Osteoblast (primary cell): Measurements from ENCODE around the gene GSTO1. TPM values are rescaled to one million over a fixed set of nuclear protein-coding genes. Genes with fewer than 3 reads are reported as not detected.
"Not testable (repeated sequence)": the region's sequence is repeated elsewhere in the genome, so short reads cannot be mapped to it uniquely, and the experiment has no call there.

Experiments
- DNase-seq: peaks from one replicate; pipeline ENCODE4 v3.0.0; 2011; ENCODE audit warnings: low spot score, mixed read lengths; ENCODE audit not compliant: insufficient read length; ENCODE audit errors: missing footprints
- H2AFZ ChIP-seq: 2 replicates; pipeline ENCODE4 v1.6.0; 2011; ENCODE audit warnings: mild to moderate bottlenecking, low read length
- H3K27ac ChIP-seq: 2 replicates; pipeline ENCODE4 v1.5.1; 2011; ENCODE audit warnings: mild to moderate bottlenecking, low read depth, low read length, moderate library complexity
- H3K27me3 ChIP-seq: 2 replicates; pipeline ENCODE4 v1.6.0; 2012; ENCODE audit warnings: mild to moderate bottlenecking, control low read depth, inconsistent platforms, low read length, moderate library complexity; ENCODE audit not compliant: insufficient read depth
- H3K36me3 ChIP-seq: 2 replicates; pipeline ENCODE4 v1.5.1; 2011; ENCODE audit warnings: mild to moderate bottlenecking, low read length, control low read depth, moderate library complexity; ENCODE audit not compliant: insufficient read depth
- H3K4me1 ChIP-seq: 2 replicates; pipeline ENCODE4 v1.5.1; 2011; ENCODE audit warnings: mild to moderate bottlenecking, low read length, control low read depth, moderate library complexity; ENCODE audit not compliant: insufficient read depth
- H3K4me2 ChIP-seq: 2 replicates; pipeline ENCODE4 v1.6.0; 2011; ENCODE audit warnings: mild to moderate bottlenecking, low read length; ENCODE audit not compliant: insufficient read depth
- H3K4me3 ChIP-seq: fragments of 200-600 bp; sonication (generic); 3 replicates; pipeline ENCODE4 v1.5.1; 2012; ENCODE audit warnings: mild to moderate bottlenecking, low read length, inconsistent platforms; ENCODE audit not compliant: insufficient read depth
- H3K79me2 ChIP-seq: 2 replicates; pipeline ENCODE4 v1.6.0; 2012; ENCODE audit warnings: mild to moderate bottlenecking, low read length, control low read depth, inconsistent platforms; ENCODE audit not compliant: insufficient read depth
- H3K9me3 ChIP-seq: 2 replicates; pipeline ENCODE4 v1.5.1; 2011; ENCODE audit warnings: low read depth, low read length, control low read depth
- H4K20me1 ChIP-seq: 2 replicates; pipeline ENCODE4 v1.6.0; 2012; ENCODE audit warnings: mild to moderate bottlenecking, low read length, control low read depth; ENCODE audit not compliant: insufficient read depth
- CTCF ChIP-seq: IDR thresholded peaks from 2 replicates; pipeline ENCODE4 v1.5.1; 2011; ENCODE audit warnings: mild to moderate bottlenecking, low read depth, low read length, moderate library complexity; ENCODE audit errors: extremely low read depth
- total RNA-seq: library from RNA; depleted of rRNA; stranded (reverse); fragments of >200 nt; gene quantifications from 2 replicates; pipeline ENCODE4 v1.2.3, GENCODE V29; 2012

The GSTO1 gene
- total RNA-seq, 1 donor: 149 TPM

GRCh38 chr10:104235801-104236200 is 18.9 kb upstream of the GSTO1 start:
- Histone ChIP-seq H3K4me2 (no peak overlapping the region), H3K4me3 (no peak overlapping the region), H2AFZ (no peak overlapping the region), H3K36me3 (no peaks in the 10 kb centered on the region), H3K79me2 (no peaks in the 10 kb centered on the region), H3K4me1 (peaks cover 3% of the 10 kb centered on the region), H3K27ac (no peak overlapping the region), H4K20me1 (no peaks in the 10 kb centered on the region), H3K9me3 (no peaks in the 10 kb centered on the region), H3K27me3 (peaks cover 19% of the 10 kb centered on the region)
- DNase-seq: no peak
- TF ChIP-seq CTCF: no peak

GRCh38 chr10:104240078-104240477 is 14.6 kb upstream of the GSTO1 start:
- H3K4me3 ChIP-seq: no peak overlapping the region
- no peak for TF ChIP-seq CTCF
- no peak overlapping the region for H2AFZ ChIP-seq
- H3K27me3 ChIP-seq: peaks cover 29% of the 10 kb centered on the region
- H4K20me1 ChIP-seq: no peaks in the 10 kb centered on the region
- H3K27ac ChIP-seq: no peak overlapping the region
- no peaks in the 10 kb centered on the region for H3K79me2 ChIP-seq
- no peaks in the 10 kb centered on the region for H3K36me3 ChIP-seq
- DNase-seq: no peak
- no peaks in the 10 kb centered on the region for H3K9me3 ChIP-seq
- H3K4me2 ChIP-seq: no peak overlapping the region
- no peaks in the 10 kb centered on the region for H3K4me1 ChIP-seq

- Histone ChIP-seq H3K4me2 (no peak overlapping the region), H3K27me3 (peaks cover 29% of the 10 kb centered on the region), H3K79me2 (no peaks in the 10 kb centered on the region), H2AFZ (no peak overlapping the region), H3K4me1 (no peaks in the 10 kb centered on the region), H3K36me3 (no peaks in the 10 kb centered on the region), H3K27ac (no peak overlapping the region), H3K4me3 (no peak overlapping the region), H4K20me1 (no peaks in the 10 kb centered on the region), H3K9me3 (no peaks in the 10 kb centered on the region)
- DNase-seq: no peak
- no peak for TF ChIP-seq CTCF
Observed at GRCh38 chr10:104242545-104242944, 12.1 kb upstream of the GSTO1 start.

GRCh38 chr10:104243009-104243408 is 11.7 kb upstream of the GSTO1 start:
- H2AFZ ChIP-seq, H3K79me2 ChIP-seq, H3K9me3 ChIP-seq, H4K20me1 ChIP-seq, DNase-seq, H3K27ac ChIP-seq, H3K36me3 ChIP-seq, H3K4me1 ChIP-seq, H3K4me3 ChIP-seq, H3K4me2 ChIP-seq: not testable (repeated sequence)
- H3K27me3 ChIP-seq: peaks cover 29% of the 10 kb centered on the region

- Histone ChIP-seq H4K20me1 (no peaks in the 10 kb centered on the region), H2AFZ (no peak overlapping the region), H3K4me1 (no peaks in the 10 kb centered on the region), H3K79me2 (no peaks in the 10 kb centered on the region), H3K4me3 (no peak overlapping the region), H3K9me3 (no peaks in the 10 kb centered on the region), H3K27ac (no peak overlapping the region), H3K4me2 (no peak overlapping the region), H3K27me3 (peaks cover 29% of the 10 kb centered on the region), H3K36me3 (no peaks in the 10 kb centered on the region)
- TF ChIP-seq CTCF: no peak
- DNase-seq: no peak
Observed at GRCh38 chr10:104243512-104243911, 11.2 kb upstream of the GSTO1 start.
